22Rv1 (cell line): ENCODE measurements around the gene SUDS3.

Source experiments
- CTCF ChIP-seq: fragments of 450-650 bp; IDR thresholded peaks from 2 replicates; pipeline ENCODE4 v1.5.1; 2017; ENCODE audit warnings: mild to moderate bottlenecking
- ZFX ChIP-seq: fragments of 450-650 bp; IDR thresholded peaks from 2 replicates; pipeline ENCODE4 v1.6.1; 2017; ENCODE audit warnings: antibody characterized with exemption, borderline replicate concordance

- no peak for TF ChIP-seq CTCF
- TF ChIP-seq ZFX = no peak
Observed at GRCh38 chr12:118436002-118436730, 59.8 kb downstream of the SUDS3 start.
